HG03575 (cell line): ENCODE data around the gene EHD1.

Source experiments
- ATAC-seq: cut with Tn5 transposase; IDR thresholded peaks from one replicate; pipeline ENCODE4 v1.9.1; 2021; ENCODE audit not compliant: unreplicated experiment, insufficient number of reproducible peaks, low FRiP score; ENCODE audit errors: extremely low read depth

EHD1 gene

GRCh38 chr11:64878494-64879243 is at the start of gene EHD1:
Gene EHD1 (minus strand): TSS chr11:64878621. CDS start chr11:64878464, 157 bp downstream.
- peak; percentile 43 for ATAC-seq

- ATAC-seq = no peak
Observed at GRCh38 chr11:64926689-64927088, 48.3 kb upstream of the EHD1 start.

GRCh38 chr11:64925536-64926436 is 47.4 kb upstream of the EHD1 start:
- no peak for ATAC-seq

- ATAC-seq = no peak
Observed at GRCh38 chr11:64924910-64925284, 46.5 kb upstream of the EHD1 start.

DNA sequence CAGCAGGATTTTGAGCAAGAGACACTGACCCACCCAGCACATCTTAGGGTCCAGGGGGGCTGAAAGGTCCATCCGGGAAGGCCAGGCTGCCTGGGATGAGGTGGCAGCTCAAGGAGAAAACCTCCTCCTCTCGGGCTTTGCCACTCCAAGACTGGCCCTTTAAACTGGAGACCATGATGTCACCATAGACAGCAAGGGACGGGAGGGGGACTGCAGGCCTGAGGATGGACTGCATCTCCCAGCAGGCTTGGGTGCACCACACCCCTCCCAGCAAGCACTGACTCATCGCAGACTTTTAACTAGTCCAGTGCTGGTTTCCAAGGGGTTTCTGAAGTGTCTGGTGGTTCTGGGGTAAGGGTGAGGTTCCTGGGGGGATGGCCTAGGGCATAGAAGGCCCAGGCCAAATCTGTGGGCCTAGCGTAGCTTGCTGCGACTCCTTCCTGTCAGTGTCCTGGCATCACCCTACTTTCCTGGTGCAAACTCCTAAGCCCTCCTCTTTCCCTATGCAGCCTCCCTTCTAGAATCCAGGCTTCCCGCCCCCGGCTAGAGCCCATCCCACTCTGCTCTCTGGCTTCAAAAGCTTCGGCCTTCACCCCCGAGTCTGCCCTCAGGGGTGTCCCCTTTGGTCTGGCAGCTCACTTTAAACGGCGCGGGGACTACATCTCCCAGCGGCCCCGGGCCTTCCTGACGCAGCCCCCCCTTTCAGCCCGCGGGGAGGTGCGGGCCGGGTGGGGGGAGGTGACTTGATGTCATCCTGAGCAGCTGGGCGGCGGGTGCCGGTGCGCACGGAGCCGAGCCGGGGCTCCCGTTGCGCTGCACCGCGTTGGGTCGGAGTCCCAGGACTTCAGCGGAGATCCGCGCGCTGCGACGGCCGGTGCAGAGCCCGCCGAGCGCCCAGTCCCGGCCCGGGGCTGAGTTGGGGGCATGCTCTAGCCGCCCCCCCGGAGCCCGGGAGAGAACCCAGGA is 45.8 kb upstream of the EHD1 start, which contains the start of gene PPP2R5B:
PPP2R5B (plus strand) TSS at position 746 of the 966 bp plus-strand sequence. CDS start 1,046 bp downstream, outside the sequence.
- ATAC-seq = peak; percentile 49

DNA sequence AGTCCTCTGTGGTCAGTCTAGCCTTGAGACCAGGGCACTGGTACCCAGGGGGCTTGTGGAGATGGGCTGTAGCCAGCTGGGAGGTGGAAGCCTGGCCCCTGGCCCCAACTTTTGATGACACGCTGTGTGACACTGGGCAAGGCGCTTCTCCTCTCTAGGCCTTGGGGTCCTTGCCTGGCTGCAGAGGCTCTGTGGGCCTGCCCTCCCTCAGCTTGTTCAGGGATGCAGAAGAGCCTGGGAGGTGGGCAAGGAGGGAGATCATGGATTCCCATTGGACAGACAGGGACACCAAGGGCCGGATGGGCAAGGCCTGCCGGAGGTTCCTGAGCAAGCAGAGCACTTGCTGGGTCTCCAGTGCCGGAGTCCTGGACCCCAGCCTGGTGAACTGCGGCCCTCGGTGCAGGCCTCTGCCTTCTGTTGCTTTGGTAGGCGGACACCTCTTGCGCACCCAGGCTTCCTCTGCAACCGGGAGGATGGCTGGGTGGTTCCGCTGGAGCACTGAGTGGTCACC is 44.8 kb upstream of the EHD1 start:
- no peak for ATAC-seq

- ATAC-seq = no peak
Observed at GRCh38 chr11:64921384-64921783, 43.0 kb upstream of the EHD1 start.

GRCh38 chr11:64920124-64920523 is 41.7 kb upstream of the EHD1 start:
- no peak for ATAC-seq

DNA sequence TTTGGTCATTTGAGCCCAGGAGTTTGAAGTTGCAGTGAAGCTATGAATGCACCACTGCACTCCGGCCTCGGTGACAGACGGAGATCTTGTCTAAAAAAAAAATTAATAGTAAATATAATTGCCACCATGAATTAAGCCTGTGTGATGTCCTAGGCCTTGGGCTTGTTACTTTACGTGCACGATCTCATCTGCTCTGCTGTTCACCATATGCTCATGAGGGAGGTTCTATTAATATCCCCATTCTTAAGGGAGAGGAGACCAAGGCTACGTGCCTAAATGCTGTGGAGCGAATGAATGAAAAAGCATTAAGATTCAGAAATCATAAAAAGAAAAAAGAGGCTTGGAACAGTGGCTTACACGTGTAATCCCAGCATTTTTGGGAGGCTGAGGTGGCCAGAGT is 41.2 kb upstream of the EHD1 start:
- no peak for ATAC-seq

GRCh38 chr11:64918017-64918416 is 39.6 kb upstream of the EHD1 start:
- ATAC-seq = no peak

- ATAC-seq = no peak
Observed at GRCh38 chr11:64917663-64917995, 39.2 kb upstream of the EHD1 start.

GRCh38 chr11:64916775-64917662 is 38.6 kb upstream of the EHD1 start, which contains the start of gene ATG2A:
Gene ATG2A (minus strand): TSS chr11:64917209. CDS start chr11:64917135, 74 bp downstream.
- ATAC-seq = peak; percentile 88

DNA sequence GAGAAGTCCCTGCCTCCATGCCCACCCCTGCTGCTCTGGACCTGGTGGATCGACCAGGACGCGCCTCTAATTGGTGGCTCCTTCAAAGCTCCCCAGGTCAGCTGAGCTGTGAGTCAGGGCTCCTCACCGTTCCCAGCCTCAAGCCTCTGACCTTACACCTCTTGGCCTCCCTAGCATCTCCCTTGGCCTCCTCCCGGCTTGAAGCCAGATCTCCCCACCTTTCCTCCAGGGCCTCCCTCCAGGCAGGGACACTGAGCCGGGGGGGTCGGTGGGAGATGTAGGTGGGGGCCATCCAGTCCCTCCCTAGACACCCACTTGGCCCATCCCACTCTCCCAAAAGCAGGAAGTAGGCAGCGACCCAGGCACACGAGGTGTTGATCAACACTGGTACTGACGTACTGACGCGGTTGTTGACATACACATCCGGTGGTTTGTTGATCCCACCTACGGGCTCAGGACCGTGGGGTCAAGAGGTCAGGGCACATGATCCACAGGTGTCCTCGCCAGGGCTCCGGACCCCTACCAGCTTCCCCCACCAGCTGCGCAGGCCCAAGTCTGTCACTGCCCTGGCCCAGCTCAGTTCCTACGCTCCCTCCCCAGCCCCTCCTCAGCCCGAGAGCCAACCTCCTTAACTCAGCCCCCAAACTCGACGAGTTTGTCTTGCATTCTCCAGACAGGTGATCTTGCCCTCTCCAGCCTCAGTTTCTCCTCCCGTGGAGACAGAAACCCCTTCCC is 37.8 kb upstream of the EHD1 start:
- ATAC-seq = no peak

DNA sequence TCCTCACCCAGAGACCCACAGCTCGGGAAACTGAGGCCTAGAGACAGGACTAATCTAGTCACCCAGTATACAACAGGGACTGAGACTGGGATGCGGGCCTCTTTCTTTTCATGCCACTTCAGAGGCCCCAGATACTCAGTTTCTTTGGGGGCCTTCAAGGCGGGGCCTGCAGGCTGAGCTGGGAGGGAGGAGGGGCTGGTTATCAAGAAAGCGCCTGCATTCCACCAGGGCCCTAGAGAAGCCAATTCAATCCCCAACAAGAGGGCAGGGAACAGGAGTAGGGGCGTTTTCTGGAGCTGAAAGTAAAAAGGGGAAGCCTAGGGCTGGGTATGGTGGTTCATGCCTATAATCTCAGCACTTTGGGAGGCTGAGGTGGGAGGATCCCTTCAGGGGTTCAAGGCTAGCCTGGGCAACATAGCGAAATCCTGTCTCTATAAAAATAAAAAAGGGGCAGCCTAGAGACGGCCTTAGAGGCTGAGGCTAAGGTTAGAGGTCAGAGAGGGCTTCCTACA is 37.0 kb upstream of the EHD1 start:
- no peak for ATAC-seq

DNA sequence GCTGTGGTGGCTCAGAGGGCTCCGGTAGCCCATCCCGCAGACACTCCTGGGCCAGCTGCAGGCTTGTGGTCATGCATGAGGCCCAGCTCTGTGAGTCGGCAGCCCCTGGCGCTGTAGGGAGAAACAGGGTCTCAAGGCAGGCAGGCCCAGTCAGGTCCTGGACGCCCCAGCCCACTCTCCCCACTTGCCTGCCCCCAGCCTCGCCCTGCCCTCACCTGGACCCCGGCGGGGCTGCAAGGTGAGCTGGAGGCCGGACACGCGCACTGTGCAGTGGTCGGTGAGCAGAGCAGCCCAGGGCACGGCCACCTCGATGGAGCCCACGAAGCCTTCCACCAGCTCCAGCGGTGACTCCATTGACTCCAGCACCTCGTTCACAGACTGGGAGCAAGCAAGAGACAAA is 35.7 kb upstream of the EHD1 start:
- ATAC-seq = no peak

- ATAC-seq = no peak
Observed at GRCh38 chr11:64913171-64913727, 34.8 kb upstream of the EHD1 start.

DNA sequence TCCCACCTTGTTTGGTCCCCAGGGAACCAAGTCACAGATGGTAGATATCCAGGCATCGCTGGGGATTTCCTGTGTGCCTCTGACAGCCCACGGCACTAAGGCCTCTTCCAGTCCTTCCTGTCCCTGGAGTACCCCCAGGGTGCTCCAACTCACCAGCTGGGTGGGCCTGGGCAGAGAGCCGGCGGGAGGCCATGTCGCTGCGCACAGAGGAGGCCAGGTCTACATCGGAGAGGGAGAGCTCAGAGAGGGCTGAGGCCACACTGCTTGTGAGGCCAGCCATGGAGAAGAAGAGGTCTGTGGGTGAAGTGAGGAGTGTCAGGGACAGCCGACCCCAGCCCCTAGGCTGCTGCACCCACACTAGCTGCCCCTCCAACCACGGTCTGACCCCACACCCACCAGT is 33.3 kb upstream of the EHD1 start:
- ATAC-seq = no peak
